ENCODE data around the gene ATP5F1E. TPM values are rescaled to one million over a fixed set of nuclear protein-coding genes. Genes with fewer than 3 reads are reported as not detected.
A peak's percentile ranks its signal among the peaks of the same experiment; 100 is the strongest.

ATP5F1E gene
- 67.5 to 76.2 TPM (median 67.7 TPM) in 3 replicates for total RNA-seq
- long read RNA-seq, transcript ATP5F1E-201 (3 exons, 3,665 nt) = major isoform, 428 of 434 reads
- long read RNA-seq, partial matches to known transcripts = 1 of 434 reads
- long read RNA-seq, other reads (novel, unspliced or antisense) = 5 of 434 reads

DNA sequence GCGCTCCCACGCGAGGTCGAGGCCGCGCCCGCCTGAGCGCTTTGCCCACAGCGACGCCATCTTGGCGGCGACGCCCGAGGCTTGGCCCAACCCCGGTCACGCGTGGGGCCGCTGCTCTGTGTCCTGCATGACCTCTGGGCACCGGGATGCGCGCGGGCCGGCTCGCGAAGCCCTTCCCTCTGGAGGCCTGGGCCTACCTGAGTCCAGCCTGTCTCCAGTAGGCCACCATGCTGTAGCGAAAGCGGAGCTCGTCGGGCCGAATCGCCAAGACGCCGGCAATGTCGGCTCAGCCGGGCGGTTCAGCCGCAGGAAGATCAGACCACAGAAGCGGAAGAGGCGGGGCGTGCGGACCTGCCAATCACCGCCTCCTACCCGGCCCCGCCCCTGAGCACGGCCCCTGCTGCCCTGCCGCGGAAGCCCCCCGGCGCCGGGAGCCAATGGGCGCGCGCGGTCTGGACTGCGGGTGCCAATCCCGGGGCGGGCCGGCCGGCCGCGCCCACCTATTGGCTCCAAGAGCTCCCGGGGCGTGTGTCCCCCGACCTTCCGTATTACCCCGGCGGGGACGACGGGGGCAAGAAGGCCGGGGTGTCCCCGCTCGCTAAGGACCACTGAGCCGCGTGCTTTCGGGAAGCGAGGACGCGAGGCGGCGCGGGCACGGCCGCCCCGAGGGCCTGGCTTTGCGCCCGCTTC is at the start of gene ATP5F1E:
Gene ATP5F1E (minus strand): TSS at position 313 of the 690 bp plus-strand sequence. CDS start 84 bp downstream, at position 229.
- H3K36me3 Mint-ChIP-seq (ENCODE audit: low read depth) = peaks cover 22% of the 10 kb centered on the region
- TF ChIP-seq, protein P1, sequence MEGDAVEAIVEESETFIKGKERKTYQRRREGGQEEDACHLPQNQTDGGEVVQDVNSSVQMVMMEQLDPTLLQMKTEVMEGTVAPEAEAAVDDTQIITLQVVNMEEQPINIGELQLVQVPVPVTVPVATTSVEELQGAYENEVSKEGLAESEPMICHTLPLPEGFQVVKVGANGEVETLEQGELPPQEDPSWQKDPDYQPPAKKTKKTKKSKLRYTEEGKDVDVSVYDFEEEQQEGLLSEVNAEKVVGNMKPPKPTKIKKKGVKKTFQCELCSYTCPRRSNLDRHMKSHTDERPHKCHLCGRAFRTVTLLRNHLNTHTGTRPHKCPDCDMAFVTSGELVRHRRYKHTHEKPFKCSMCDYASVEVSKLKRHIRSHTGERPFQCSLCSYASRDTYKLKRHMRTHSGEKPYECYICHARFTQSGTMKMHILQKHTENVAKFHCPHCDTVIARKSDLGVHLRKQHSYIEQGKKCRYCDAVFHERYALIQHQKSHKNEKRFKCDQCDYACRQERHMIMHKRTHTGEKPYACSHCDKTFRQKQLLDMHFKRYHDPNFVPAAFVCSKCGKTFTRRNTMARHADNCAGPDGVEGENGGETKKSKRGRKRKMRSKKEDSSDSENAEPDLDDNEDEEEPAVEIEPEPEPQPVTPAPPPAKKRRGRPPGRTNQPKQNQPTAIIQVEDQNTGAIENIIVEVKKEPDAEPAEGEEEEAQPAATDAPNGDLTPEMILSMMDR (IDR thresholded peaks at IDR 0.05) = no peak
- H3K27ac Mint-ChIP-seq (ENCODE audit: unreplicated experiment) = peak within 1 kb of the TSS; percentile 88

DNA sequence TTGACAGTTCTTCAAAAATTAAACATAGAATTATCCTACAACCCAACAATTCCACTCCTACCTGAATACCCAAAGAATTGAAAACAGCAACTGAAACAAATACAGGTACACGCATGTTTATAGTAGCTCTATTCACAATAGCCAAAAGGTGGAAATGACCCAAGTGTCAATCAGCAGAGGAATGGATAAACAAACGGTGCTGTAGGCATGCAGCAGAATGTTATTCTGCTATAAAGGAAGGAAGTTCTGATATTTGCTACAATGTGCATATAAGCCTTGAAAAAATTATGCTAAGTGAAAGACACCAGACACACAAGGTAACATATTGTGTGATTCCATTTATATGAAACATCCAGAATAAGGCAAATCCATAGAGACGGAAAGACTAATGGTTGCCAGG is 48.9 kb upstream of the ATP5F1E start:
- Mint-ChIP-seq H3K9me3 (ENCODE audit: low read depth) (no peaks in the 10 kb centered on the region), H3K27me3 (ENCODE audit: low read depth) (peaks cover 9% of the 10 kb centered on the region), H3K27ac (ENCODE audit: unreplicated experiment) (no peak overlapping the region), H3K4me1 (ENCODE audit: low read depth) (peaks cover 5% of the 10 kb centered on the region), H3K4me3 (ENCODE audit: unreplicated experiment) (no peak overlapping the region), H3K36me3 (ENCODE audit: low read depth) (no peaks in the 10 kb centered on the region)
- DNase-seq (ENCODE audit: low spot score) = no peak
- TF ChIP-seq, protein P1 (IDR thresholded peaks at IDR 0.05) = no peak

More for the DNA sequence above, at the start of gene ATP5F1E:
- H3K9me3 Mint-ChIP-seq (ENCODE audit: low read depth) = no peaks in the 10 kb centered on the region
- H3K4me3 Mint-ChIP-seq (ENCODE audit: unreplicated experiment) = peak within 1 kb of the TSS; percentile 88
- peaks cover 49% of the 10 kb centered on the region for H3K4me1 Mint-ChIP-seq (ENCODE audit: low read depth)
- DNase-seq (ENCODE audit: low spot score) = peak; percentile 98
- no peaks in the 10 kb centered on the region for H3K27me3 Mint-ChIP-seq (ENCODE audit: low read depth)

DNA sequence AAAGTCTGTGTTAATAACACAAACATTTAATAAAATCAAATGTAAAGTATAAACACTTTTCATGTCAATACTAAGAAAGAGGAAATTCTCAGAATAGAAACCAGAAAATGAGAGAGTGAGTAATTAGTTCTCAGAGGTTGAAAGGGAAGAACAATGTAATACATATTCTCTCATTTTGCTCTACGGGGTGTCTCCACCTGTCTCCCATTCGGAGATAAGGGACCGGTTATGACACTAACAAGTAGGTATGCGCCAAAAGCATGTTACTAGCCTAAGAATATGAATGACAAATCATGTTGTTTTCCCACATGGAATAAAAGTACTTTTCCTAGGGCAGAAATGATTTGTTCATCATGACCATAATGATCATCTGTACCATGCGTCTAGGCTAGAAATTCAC is 46.1 kb upstream of the ATP5F1E start:
- H3K4me3 Mint-ChIP-seq (ENCODE audit: unreplicated experiment) = no peak overlapping the region
- peaks cover 5% of the 10 kb centered on the region for H3K4me1 Mint-ChIP-seq (ENCODE audit: low read depth)
- H3K27ac Mint-ChIP-seq (ENCODE audit: unreplicated experiment) = no peak overlapping the region
- H3K27me3 Mint-ChIP-seq (ENCODE audit: low read depth) = peaks cover 17% of the 10 kb centered on the region
- DNase-seq (ENCODE audit: low spot score) = no peak
- H3K9me3 Mint-ChIP-seq (ENCODE audit: low read depth) = no peaks in the 10 kb centered on the region
- no peaks in the 10 kb centered on the region for H3K36me3 Mint-ChIP-seq (ENCODE audit: low read depth)
- TF ChIP-seq, protein P1 (IDR thresholded peaks at IDR 0.05) = no peak

GRCh38 chr20:59077705-59078104 is 45.6 kb upstream of the ATP5F1E start:
- TF ChIP-seq, protein P1 (IDR thresholded peaks at IDR 0.05) = no peak
- no peaks in the 10 kb centered on the region for H3K9me3 Mint-ChIP-seq (ENCODE audit: low read depth)
- H3K27me3 Mint-ChIP-seq (ENCODE audit: low read depth) = peaks cover 21% of the 10 kb centered on the region
- no peak for DNase-seq (ENCODE audit: low spot score)
- no peak overlapping the region for H3K27ac Mint-ChIP-seq (ENCODE audit: unreplicated experiment)
- H3K4me3 Mint-ChIP-seq (ENCODE audit: unreplicated experiment) = no peak overlapping the region
- no peaks in the 10 kb centered on the region for H3K36me3 Mint-ChIP-seq (ENCODE audit: low read depth)
- H3K4me1 Mint-ChIP-seq (ENCODE audit: low read depth) = no peaks in the 10 kb centered on the region

DNA sequence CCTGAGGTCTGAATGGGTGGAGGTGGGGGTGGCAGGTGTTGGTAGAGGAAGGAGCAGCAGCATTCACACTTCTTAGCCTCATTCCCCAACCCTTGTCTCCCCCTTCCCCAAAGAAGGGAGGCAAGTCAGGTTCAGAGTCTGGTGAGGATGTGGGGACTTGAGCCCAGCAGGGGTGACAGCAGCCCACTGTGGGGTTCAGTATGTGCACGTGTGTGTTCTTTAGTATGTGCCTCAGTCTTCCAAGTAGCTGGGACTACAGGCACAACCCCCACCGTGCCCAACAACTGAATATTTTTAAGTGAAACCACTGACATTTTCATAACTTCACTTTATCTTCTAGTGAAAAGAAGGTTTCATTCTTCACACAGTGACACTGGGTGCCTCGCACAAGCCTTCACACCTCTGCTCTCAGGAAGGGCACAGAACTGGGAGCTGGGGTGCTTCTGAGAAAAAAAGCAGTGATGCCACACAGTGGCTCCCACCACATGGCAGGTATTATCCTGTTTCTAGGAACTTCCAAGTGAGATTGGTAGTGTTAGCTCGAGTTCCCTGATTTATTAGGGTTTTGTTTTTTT is 43.9 kb upstream of the ATP5F1E start:
- TF ChIP-seq, protein P1 (IDR thresholded peaks at IDR 0.05) = no peak
- Mint-ChIP-seq H3K4me1 (ENCODE audit: low read depth) (no peaks in the 10 kb centered on the region), H3K27ac (ENCODE audit: unreplicated experiment) (no peak overlapping the region), H3K9me3 (ENCODE audit: low read depth) (no peaks in the 10 kb centered on the region), H3K4me3 (ENCODE audit: unreplicated experiment) (no peak overlapping the region), H3K27me3 (ENCODE audit: low read depth) (peaks cover 27% of the 10 kb centered on the region), H3K36me3 (ENCODE audit: low read depth) (no peaks in the 10 kb centered on the region)
- no peak for DNase-seq (ENCODE audit: low spot score)

Measured in chondrocyte (in vitro differentiated cells).